Cardiac muscle cell (in vitro differentiated cells and primary cell): ENCODE measurements around the gene TCTN1. TPM values are rescaled to one million over a fixed set of nuclear protein-coding genes. Genes with fewer than 3 reads are reported as not detected.
A peak's percentile ranks its signal among the peaks of the same experiment; 100 is the strongest.
"Not testable (repeated sequence)": the region's sequence is repeated elsewhere in the genome, so short reads cannot be mapped to it uniquely, and the experiment has no call there.

Source experiments
- DNase-seq, 2 donors: peaks; one replicate each; pipeline versions ENCODE4 v3.0.0 to v3.0.0-alpha.2; 2010 to 2017; ENCODE audit warnings: low read depth in 1 of 2, low spot score in 1 of 2
- H3K27ac ChIP-seq: fragments of 200-600 bp; sonication (generic); 2 replicates; pipeline ENCODE4 v1.5.1; 2016
- H3K27me3 ChIP-seq: fragments of 200-600 bp; sonication (generic); 2 replicates; pipeline ENCODE4 v1.6.0; 2016; ENCODE audit warnings: control low read depth
- H3K36me3 ChIP-seq: fragments of 200-600 bp; sonication (generic); 2 replicates; pipeline ENCODE4 v1.5.1; 2016; ENCODE audit warnings: control low read depth
- H3K4me1 ChIP-seq: fragments of 200-600 bp; sonication (generic); 2 replicates; pipeline ENCODE4 v1.8.1; 2017; ENCODE audit warnings: low read depth, mild to moderate bottlenecking, mixed run types
- H3K4me3 ChIP-seq: fragments of 200-600 bp; sonication (generic); 2 replicates; pipeline ENCODE4 v1.5.1; 2016; ENCODE audit warnings: mild to moderate bottlenecking
- H3K9me3 ChIP-seq: fragments of 200-600 bp; sonication (generic); 2 replicates; pipeline ENCODE4 v1.5.1; 2017; ENCODE audit warnings: low read depth, mild to moderate bottlenecking, control low read depth
- CTCF ChIP-seq: IDR thresholded peaks from 2 replicates; pipeline ENCODE4 v1.5.1; 2012; ENCODE audit warnings: low read depth, mild to moderate bottlenecking, low read length
- polyA plus RNA-seq: library from polyadenylated mRNA; unstranded; fragments of >200 nt; fragmentation: Nextera tagmentation; extraction: Ambion mirVana; gene quantifications from 2 replicates; pipeline ENCODE4 v1.2.1, GENCODE V29; 2016
- total RNA-seq: library from RNA; depleted of rRNA; stranded (reverse); fragments of >200 nt; gene quantifications from 2 replicates; pipeline ENCODE4 v1.2.3, GENCODE V29; 2016

TCTN1 gene
- total and polyA plus RNA-seq, 2 experiments from 2014 or later = 49.1 to 54.1 TPM

DNA sequence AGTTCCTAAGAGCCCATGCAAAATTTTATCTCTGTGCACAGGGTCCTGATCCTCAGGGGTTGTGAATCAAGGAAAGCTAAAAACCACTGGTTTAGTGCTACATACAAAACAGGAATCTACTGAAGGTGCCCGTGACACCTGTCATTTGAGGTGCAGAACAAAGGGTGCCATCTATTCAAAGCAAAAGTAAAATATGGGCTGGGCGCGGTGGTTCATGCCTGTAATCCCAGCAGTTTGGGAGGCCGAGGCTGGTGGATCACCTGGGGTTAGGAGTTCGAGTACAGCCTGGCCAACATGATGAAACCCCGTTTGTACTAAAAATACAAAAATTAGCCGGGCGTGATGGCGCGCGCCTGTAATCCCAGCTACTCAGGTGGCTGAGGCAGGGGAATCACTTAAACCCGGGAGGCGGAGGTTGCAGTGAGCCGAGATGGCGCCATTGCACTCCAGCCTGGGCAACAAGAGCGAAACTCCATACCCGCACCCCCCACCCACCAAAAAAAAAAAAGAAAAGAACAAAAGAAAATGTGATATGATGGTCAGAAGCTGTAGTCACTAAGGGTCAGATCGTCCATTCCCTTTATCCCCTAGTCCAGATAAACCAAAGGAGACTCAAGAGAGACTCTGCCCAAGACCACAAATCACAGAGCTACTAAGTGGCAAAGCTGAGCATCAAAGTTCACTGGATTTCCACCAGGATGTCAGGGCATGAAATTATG, 34.2 kb upstream of the TCTN1 start:
- TF ChIP-seq CTCF = no peak
- Histone ChIP-seq H3K27ac (no peak overlapping the region), H3K36me3 (no peaks in the 10 kb centered on the region), H3K4me3 (no peak overlapping the region), H3K27me3 (no peaks in the 10 kb centered on the region), H3K9me3 (no peaks in the 10 kb centered on the region), H3K4me1 (peaks cover 51% of the 10 kb centered on the region)
- DNase-seq = no peak

DNA sequence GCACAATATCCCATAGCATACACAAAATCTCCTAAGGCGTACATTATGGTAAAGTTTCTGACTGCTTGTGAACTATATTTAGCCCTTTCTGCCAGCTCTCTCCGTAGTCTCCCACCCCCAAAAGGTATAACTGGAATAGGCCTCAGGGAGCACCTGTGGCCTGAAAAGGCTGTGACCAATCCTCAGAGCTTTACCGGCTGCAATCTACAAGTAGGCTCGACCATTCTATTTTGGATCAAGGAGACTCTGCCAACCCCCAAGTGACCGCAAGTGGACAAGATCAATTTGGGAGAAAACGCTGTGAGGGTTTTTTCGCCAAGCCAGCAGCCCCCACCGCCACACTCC, 32.0 kb upstream of the TCTN1 start:
- H3K36me3 ChIP-seq = no peaks in the 10 kb centered on the region
- H3K9me3 ChIP-seq = no peaks in the 10 kb centered on the region
- peak in 1 of 2 donors; percentile 58 for DNase-seq
- peak overlapping the region; percentile 94 for H3K27ac ChIP-seq
- no peaks in the 10 kb centered on the region for H3K27me3 ChIP-seq
- H3K4me1 ChIP-seq = peaks cover 47% of the 10 kb centered on the region
- no peak for TF ChIP-seq CTCF
- peak overlapping the region; percentile 95 for H3K4me3 ChIP-seq

- H3K27ac ChIP-seq = peak overlapping the region; percentile 94
- no peaks in the 10 kb centered on the region for H3K27me3 ChIP-seq
- peak; percentile 43 to 64 for DNase-seq
- H3K36me3 ChIP-seq = no peaks in the 10 kb centered on the region
- peaks cover 43% of the 10 kb centered on the region for H3K4me1 ChIP-seq
- peak overlapping the region; percentile 95 for H3K4me3 ChIP-seq
- no peaks in the 10 kb centered on the region for H3K9me3 ChIP-seq
- no peak for TF ChIP-seq CTCF
These were observed 31.4 kb upstream of the TCTN1 start for GRCh38 chr12:110582276-110583136.

DNA sequence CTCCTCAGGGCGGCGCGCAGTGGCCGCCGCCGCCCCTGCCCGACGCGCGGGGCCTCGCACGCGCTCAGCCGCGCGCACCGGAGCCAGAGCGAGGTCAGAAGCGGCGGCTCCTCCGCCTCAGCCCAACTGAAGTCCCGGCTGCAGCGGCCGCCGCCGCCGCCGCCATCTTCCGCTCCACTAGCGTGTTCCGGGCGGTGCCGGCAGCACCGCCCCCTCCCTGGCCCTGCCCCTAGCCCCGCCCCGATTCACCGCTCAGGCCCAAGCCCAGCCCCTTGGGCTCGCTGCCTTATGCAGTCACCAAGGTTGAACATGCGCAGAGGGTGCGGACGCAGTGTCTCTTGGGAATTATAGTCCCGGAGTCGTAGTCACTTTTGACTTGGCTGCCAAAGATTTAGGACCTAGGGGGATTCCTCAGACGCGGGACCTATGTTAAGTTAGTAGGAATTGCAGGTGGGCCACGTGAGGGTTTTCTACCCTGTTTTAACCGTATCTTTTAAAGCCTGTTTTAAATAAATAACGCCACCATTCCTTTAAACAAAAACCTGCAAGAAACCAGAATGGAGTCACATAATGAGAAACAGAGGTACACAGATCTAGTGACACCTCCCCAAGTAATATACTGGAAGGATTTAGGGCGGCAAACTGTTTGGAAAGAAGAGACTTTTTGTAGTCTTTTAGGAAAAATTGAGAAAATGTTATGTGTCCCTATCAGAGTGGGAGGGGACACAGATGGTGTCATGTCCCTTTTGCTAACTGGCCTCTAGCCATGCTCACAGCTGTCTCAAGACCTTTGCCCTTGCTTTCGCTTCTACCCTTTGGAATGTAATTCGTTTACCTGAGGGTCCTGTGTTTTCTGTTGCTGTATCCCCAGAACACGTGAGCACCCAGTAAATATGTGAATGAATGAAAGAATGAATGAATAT, 30.5 kb upstream of the TCTN1 start, which contains the start of gene PPTC7:
Gene PPTC7 (minus strand): TSS at position 182 of the 923 bp plus-strand sequence. CDS start 287 bp downstream, outside the sequence.
- no peaks in the 10 kb centered on the region for H3K27me3 ChIP-seq
- H3K4me1 ChIP-seq = peaks cover 34% of the 10 kb centered on the region
- peak within 1 kb of the TSS; percentile 95 for H3K4me3 ChIP-seq
- peak; percentile 98 for DNase-seq
- H3K27ac ChIP-seq = peak within 1 kb of the TSS; percentile 94
- no peaks in the 10 kb centered on the region for H3K36me3 ChIP-seq
- H3K9me3 ChIP-seq = no peaks in the 10 kb centered on the region
- no peak for TF ChIP-seq CTCF

- H3K36me3 ChIP-seq = no peaks in the 10 kb centered on the region
- no peak overlapping the region for H3K4me3 ChIP-seq
- H3K27ac ChIP-seq = peak overlapping the region; percentile 99
- no peak for TF ChIP-seq CTCF
- no peaks in the 10 kb centered on the region for H3K27me3 ChIP-seq
- H3K9me3 ChIP-seq = no peaks in the 10 kb centered on the region
- H3K4me1 ChIP-seq = peaks cover 25% of the 10 kb centered on the region
- peak; percentile 57 to 82 for DNase-seq
These were observed 28.6 kb upstream of the TCTN1 start for GRCh38 chr12:110585231-110585799.

DNA sequence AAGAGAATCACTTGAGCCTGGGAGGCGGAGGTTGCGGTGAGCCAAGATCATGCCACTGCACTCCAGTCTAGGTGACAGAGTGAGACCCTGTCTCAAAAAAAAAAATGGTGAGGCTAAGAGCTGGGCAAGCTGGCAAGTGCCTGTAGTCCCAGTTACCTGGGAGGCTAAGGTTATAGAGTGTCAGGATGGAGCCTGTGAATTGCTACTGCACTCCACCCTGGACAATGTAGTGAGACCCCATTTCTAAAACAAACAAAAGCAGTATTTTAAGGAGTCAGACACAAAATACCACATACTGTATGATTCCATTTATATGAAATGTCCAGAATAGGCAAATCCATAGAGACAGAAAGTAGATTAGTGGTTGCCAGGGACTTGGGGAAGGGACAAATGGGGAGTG, 26.8 kb upstream of the TCTN1 start:
- DNase-seq, H3K36me3 ChIP-seq, H3K27me3 ChIP-seq, H3K9me3 ChIP-seq, H3K4me3 ChIP-seq: not testable (repeated sequence)
- Histone ChIP-seq H3K4me1 (peaks cover 38% of the 10 kb centered on the region), H3K27ac (peak overlapping the region; percentile 99)
